Left ventricle myocardium superior (tissue), 1 donor: ENCODE data around the gene TMPRSS3. TPM values are rescaled to one million over a fixed set of nuclear protein-coding genes. Genes with fewer than 3 reads are reported as not detected.
A peak's percentile ranks its signal among the peaks of the same experiment; 100 is the strongest.

Experiments
- ATAC-seq: fragments of 200-7000 bp; cut with Tn5 transposase; one replicate; pipeline ENCODE4 v1.9.1; 2020; ENCODE audit warnings: mild to moderate bottlenecking, moderate library complexity
- DNase-seq: peaks from one replicate; pipeline ENCODE4 v3.0.0-alpha.2; 2020
- intact Hi-C: fragments of 100-400 bp; cut with micrococcal nuclease; formaldehyde crosslinking; loops from one replicate; pipeline ENCODE4 v1.11.0; 2022
- total RNA-seq: library from RNA; stranded (reverse); fragmentation: NEBNext Ultra II Directional; extraction: Animal tissue kit (Norgen Biotek cat#: 25700); gene quantifications from one replicate; pipeline ENCODE4 v1.2.1, GENCODE V29; 2021
- donor health status: DM: no; HTN: yes; CAD: no; lungs with severe emphysema.

The TMPRSS3 gene
- total RNA-seq, 1 donor from 2014 or later = not detected

DNA sequence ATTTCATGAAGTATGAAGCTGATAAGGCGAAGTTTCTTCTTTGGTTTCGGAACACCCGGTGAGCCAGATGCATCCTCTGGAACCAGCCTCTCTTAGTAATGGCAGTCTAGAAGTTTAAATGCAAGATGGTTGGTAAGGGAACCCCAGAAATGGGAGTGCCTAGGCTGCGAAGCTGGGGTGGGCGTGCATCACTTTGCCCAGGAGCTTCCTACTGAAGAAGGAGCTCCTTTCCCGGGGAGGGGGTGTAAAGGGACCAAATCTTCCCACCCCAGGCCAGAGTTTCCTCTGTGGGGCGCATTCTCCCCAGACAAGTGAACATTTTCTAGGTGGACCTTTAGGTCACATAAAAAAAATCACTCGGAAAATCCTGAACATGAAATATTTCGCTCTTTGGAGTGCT, 49.4 kb downstream of the TMPRSS3 start:
- no peak for ATAC-seq
- no peak for DNase-seq
- intact Hi-C loops = no loop called here

DNA sequence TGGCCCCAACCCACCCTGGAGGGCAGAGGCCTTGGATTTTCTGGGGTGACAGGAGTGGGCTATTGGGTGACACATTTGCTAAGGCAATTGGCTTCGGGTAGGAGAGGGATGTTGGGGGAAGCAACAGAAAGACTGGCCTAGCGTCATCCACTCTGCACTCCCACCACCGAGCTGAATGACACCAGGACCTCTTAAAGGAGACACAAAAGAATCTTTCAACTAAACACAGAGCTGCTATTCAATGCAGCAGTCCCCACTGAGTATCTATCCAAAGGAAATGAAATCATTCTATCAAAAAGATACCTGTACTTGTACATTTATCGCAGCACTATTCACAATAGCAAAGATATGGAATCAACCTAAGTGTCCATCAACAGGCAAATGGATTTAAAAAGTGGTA, 51.2 kb downstream of the TMPRSS3 start:
- DNase-seq (no peak), ATAC-seq (no peak)
- intact Hi-C loops = no loop called here

DNA sequence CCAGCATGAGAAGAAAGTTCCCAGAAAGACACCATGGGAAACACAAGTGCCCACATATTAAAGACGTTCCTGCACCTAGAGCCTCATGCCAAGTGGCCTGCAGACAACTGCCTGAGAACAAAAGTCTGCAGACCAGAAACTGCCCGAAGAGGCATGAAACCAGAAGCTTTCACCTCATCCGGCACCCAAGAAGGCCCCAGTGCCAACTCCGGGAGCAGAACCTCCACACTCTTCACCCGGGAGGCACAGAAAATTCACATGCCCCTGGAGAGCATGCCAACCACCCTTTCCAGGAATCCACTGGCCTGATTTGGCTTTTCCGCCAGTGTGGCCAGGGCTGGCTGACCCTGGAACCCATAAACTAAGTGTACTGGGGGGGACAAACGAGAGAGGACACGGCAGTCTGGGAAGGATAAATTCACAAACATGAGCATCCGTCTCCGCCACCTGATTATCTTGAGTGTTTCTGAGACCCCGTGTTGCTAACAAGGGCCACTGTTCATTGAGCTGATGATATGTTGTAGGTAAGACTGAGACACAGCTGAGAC, 51.8 kb downstream of the TMPRSS3 start:
- ATAC-seq (no peak), DNase-seq (no peak)
- intact Hi-C loops = no loop called here

DNA sequence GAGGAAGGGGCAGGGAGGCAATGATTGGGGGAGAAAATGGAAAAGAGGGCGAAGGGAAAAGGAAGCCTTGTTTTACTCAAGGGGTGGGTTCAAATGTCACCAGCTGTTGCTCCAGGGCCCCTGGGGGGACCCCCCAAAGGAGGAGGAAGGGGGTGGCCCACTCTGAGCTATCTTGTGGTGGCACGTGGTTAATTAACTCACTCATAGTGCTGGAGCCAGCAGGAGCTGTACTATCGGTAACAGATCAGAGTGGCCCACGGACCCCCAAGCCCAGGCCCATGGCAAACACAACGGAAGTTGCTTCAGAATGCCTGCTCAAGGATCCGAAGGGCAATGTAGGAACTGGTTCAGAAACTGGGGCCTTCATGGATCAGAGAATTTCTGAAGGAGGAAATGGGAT, 52.3 kb downstream of the TMPRSS3 start:
- intact Hi-C loops = no loop called here
- DNase-seq (no peak), ATAC-seq (no peak)

DNA sequence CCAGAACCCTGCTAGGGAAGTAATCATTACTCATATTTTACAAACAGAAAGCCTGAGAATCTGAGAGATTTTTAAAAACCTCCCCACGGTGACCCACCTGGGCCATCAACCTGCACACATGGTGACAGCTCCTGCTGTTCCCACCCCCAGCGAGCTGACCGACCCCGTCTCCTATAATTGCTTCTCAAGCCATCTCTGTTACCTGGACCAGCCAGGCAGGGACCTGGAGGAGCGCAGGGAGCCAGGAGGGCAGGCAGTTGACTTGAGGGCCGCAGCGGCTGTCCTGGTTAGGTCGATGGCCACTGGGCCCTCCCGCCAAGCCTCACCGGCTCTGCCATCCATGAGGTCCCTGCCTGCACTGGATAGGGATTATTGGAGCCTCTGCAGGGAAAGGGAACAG, 52.8 kb downstream of the TMPRSS3 start:
- ATAC-seq = no peak
- no peak for DNase-seq
- intact Hi-C loops = no loop called here

DNA sequence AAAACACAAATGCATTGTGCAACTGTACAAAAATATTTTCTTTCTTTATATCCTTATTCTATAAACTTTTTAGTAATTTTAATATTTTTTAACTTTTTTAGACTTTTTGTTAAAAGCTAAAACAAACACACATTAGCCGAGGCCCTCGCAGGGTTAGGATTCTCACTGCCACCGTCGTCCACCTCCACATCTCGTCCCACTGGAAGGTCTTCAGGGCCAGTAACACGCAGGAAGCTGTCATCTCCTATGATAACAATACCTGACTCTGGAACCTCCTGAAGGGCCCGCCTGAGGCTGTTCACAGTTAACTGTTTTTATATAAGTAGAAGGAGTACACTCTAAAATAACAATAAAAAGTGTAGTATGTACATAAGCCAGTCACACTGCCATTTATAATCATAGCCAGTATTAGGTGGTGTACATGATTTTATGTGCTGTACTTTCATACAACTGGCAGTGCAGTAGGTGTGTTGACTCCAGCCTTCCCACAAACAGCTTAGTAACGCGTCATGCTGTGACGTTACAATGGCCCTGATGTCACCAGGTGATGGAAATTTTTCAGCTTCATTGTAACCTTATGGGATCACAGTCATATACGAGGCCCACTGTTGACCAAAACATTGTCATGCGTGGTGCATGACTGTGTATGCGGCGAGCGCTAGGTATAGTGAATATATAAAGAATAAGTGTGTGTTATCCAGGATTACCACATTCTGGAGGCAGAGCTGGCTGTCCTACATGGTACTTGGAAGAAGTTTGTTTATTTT, 53.9 kb downstream of the TMPRSS3 start:
- intact Hi-C loops = no loop called here
- ATAC-seq (no peak), DNase-seq (no peak)

DNA sequence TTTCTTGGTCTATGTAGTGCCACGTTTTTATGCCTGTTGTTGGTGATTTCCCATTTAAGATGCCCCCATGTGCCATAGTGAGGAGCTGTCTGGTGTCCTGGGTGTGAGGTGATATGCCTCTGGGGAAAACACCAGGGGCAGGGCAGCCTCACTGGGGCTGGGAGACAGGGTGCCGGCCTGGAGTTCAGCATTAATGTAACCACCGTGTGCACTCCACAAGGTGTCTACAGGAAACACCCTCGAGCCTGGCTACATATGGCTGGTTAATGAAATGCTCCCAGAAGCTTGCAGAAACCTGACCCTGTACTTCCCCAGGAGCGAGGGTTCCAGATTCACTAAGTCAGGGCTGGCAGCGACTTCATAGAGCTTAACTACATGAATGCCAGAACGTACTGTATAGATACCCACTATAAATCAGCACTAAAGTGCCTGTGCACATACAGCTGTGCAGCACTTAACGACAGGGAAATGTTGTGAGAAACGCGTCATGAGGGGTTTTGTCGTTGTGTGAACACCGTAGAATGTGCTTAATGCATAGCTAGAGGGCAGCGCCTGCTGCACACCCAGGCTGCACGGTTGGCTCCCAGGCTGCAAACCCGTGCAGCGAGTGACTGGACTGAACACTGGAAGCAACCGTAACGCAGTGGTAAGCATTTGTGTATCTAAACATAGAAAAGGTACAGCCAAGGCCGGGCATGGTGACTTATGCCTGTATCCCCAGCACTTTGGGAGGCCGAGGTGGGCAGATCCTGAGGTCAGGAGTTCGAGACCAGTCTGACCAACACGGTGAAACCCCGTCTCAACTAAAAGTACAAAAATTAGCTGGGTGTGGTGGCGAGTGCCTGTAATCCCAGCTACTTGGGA, 55.4 kb downstream of the TMPRSS3 start:
- DNase-seq (no peak), ATAC-seq (no peak)
- intact Hi-C loops = no loop called here

DNA sequence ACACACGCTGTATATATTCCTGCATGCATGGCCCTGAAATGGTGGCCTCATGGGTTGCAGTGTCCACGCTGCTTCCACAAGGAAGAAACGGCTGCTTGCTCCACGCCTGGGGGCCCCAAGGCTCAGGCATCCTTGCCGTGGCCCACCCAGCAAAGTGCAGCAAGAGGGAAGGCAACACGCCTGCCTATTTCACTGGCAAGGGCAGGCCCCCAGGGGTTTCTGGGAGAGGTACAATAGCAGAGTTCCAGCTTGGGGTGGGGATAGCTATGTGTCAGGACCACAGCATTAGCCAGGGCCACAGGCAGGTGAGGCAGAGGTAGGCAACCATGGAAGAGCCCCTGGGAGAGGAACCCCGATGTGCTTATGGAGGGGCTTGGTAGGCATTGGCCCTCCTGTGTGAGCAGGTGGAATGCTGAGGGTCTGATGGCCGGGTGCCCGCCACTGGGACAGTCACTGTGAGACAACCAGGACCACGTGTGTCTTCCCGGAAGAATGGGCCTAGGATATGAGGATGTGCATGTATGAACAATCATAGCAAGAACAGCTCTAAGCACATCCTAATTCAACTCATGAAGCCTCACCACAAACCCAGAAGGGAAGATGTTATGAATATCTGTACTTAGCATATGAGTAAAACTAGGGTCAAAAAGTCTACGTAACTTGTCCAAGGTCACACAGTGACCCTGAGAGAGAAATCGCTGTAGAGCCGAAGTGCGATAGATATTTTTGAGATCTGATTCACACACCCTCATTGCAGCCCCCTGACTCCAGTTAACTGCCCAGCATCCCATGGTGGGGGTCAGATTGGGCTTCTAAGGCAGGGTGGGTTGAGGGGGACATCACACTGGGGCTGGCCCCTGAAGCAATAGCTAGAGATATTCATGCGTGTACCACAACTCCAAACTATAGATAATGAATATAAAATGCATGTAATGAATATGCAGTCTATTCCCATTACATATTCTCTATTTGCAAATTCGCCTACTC, 56.8 kb downstream of the TMPRSS3 start:
- intact Hi-C loops = no loop called here
- DNase-seq = no peak
- ATAC-seq = no peak

DNA sequence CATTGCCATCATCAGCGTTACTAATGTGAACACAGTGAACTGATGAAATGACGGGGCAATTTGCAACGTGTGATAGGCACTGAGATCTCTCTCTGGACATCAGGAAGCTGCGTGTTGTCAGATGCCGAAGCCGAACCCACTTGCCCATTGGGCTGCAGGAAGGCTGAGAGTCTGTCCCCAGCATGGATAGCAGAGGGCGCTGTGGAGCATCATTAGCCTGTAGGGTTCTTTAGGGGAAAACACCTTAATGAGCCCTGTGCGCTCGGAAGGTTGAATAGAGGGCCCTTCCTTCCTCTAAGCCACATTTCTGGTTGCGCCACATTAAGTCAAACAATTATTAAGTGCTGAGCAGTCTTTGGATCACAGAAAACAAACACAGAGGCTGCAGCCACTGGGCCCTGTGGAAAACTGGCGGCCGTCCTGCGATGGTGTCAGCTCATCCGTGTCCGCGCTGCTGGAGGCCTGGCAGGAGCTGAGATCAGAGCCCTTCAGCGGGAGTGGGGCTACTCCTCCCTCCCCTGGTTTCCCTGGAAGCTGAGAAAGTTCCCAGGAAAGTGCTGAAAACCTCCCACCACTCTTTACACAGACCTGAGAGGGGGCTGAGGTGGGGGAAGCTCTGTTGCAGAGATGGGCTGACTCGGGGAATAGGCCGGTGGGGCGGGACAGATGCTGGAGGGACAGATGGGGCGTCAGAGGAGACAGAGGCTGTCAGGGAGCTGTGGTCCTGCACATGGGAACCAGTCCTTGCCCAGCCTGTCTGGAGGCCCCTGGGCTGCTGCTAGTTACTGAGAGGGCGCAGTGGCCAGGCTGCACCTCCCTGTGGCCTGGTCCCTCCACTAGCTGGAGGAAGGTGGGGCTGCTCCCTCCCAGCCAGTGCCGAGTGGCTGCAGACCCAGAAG, 57.8 kb downstream of the TMPRSS3 start:
- DNase-seq (peak; percentile 70), ATAC-seq (peak; percentile 69)
- intact Hi-C loops = no loop called here

DNA sequence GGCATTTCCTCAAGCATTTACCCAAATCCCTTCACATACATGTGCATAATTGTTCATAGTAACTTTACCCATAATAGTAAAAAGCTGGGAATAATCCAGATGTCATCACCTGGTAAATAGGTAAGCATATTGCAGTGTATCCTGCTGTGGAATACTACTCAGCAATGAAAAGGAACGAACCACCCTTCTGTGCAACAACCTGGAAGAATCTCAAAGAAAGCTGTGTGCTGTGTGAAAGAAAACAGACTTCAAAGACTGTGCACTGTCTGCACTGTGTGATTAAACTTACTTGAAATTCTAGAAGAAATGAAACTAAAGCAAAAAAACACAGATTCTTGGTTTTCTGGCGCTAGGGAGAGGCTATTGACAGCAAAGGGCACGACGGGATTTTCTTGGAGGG, 58.6 kb downstream of the TMPRSS3 start:
- intact Hi-C loops = no loop called here
- no peak for ATAC-seq
- DNase-seq = no peak

DNA sequence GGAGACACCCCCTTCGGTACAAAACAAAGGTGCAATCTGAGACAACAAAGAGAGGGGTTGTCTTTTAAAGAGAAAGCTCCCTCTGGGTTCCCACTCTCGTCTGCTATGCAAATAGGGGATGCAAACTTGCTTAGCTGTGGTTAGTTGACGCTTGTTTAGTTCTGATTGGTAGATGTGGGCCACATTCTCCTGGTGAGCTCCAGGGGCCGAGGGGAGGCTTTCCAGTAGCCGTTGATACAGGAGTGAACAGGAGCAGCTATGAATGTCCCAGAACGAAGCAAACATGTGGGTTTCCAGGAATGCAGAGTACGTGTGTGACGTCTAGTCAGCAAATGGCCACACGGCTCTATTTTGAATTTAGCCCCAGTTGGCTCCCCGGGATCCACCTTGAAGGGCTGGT, 59.8 kb downstream of the TMPRSS3 start:
- ATAC-seq (no peak), DNase-seq (no peak)
- intact Hi-C loops = no loop called here

DNA sequence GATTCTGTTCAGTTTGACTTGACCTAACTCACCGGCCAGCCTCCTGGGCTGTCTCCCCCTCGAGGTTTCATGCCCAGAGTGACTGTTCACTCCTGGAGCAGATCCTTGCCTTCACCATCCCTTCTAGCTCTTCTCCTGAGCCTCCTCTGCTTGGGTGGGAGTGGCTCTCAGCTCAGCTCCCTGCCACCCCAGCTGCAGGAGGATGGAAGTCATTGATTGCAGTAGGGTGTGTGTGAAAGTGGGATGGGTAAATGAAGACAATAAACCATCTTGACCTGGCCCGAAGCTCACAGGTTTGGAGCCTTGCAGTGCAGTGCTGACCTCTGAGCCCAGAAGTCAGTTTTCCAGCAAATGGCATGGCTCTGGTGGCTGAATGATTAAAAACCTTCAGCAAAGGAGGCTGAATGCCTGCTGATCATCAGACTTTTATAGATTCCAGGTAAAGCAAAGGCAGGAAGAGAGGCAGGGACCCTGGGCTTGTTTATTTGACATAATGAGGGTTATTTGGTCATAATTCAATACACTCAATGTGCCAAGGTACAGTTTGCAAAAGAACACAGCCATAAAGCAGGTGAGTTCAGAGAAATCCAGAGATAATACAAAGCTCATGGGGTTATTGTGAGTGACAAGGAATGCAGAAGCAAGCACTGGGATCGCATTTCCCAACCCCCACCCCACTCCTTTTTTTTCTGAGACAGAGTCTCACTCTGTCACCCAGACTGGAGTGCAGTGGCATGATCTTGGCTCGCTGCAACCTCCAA, 63.1 kb downstream of the TMPRSS3 start:
- no peak for DNase-seq
- intact Hi-C loops = no loop called here
- no peak for ATAC-seq

DNA sequence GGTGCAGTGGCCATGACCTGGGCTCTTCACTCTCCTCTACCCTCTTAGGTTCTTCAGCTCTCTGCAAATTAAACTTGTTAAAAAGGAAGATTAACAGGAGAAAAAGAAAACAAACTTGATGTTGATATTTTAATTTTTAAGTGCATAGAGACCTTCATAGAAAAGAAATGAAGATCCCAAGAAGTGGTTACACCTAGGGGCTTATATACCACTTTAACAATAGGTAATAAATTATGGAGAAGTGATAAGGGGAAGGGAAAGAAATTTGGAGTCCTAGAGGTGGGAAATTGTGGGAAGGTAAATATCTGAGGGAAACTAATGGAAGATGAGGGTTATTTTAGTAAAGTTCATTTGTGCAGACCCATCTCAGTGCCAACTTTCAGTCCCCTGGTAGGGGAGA, 64.2 kb downstream of the TMPRSS3 start:
- no peak for ATAC-seq
- intact Hi-C loops = no loop called here
- DNase-seq = no peak

DNA sequence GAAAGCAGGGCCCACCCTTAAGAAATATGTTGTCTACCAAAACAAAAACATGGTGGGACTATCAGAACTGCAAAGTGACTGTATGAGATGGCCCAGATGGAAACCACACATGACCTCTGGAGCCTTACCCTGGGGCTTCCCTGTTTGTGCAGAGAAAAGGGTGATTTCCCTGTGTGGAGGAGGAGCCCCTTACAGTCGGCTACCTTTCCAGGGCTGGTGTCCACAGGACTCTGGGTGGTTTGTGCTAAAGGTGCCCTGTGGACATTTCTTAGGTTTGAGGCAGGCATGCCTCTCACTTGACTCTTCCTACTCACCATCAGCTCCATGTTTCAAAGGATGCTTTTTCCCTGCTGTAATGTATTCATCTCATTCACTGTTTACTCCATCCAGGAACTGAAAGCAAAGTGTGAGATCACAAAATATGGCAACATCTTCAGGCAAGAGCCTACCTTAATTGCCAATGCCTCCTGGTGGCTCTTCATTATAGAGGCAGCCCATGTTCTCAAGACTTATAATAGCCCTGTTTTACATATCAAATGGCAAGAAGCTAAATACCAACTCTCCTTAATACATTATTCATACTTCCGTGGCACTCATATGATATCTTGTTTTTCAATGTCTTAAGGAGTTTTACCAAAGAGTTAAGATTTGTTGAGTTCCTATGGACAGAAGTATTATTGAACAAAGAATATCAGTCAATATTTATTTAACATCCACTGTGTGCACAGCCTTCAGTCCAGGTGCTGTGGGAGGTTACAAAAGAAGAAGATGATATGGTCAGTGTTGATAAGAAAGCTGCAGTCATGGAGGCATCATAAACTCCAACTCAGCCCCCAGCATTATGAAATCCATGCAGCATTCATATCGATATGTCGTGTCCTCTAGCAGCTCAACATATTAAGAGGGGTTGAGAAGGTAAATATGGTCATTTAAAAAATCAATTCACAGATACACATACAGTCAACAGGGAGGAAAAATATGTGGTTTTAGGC, 65.2 kb downstream of the TMPRSS3 start:
- DNase-seq = no peak
- intact Hi-C loops = no loop called here
- ATAC-seq = no peak

DNA sequence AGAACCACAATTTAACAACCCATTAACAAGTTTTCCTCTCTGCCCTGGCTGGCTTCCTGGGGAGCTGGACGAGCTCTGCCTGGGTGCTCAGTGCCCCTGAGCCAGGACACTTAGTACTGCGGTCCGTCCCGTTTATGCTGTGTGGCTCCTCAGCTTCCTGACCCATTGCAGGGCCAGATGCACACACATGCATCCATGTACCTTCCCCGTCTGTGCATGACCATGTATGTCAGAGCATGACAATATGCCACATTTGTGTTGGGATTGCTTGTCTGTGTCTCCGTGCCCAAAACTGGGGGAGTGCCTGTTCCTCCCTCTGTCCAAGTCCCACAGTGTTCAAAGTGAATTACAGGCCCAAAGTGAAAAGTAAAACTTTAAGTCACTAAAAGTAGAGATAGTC, 71.0 kb downstream of the TMPRSS3 start:
- DNase-seq = no peak
- ATAC-seq = no peak
- intact Hi-C loops = no loop called here
